Astrocyte (in vitro differentiated cells and primary cell): ENCODE measurements around the gene ZDHHC14.

Experiments
- EZH2 ChIP-seq: IDR thresholded peaks from 2 replicates; pipeline ENCODE4 v1.6.1; 2012; ENCODE audit warnings: mild to moderate bottlenecking, low read length, inconsistent platforms; ENCODE audit not compliant: insufficient read depth
- TF ChIP-seq, protein P1 (sequence below): IDR thresholded peaks from 2 replicates; pipeline ENCODE4 v1.5.1; 2011; ENCODE audit warnings: low read depth, mild to moderate bottlenecking, inconsistent platforms, low read length, moderate library complexity; ENCODE audit not compliant: insufficient read depth

- TF ChIP-seq, protein P1, sequence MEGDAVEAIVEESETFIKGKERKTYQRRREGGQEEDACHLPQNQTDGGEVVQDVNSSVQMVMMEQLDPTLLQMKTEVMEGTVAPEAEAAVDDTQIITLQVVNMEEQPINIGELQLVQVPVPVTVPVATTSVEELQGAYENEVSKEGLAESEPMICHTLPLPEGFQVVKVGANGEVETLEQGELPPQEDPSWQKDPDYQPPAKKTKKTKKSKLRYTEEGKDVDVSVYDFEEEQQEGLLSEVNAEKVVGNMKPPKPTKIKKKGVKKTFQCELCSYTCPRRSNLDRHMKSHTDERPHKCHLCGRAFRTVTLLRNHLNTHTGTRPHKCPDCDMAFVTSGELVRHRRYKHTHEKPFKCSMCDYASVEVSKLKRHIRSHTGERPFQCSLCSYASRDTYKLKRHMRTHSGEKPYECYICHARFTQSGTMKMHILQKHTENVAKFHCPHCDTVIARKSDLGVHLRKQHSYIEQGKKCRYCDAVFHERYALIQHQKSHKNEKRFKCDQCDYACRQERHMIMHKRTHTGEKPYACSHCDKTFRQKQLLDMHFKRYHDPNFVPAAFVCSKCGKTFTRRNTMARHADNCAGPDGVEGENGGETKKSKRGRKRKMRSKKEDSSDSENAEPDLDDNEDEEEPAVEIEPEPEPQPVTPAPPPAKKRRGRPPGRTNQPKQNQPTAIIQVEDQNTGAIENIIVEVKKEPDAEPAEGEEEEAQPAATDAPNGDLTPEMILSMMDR: no peak
- no peak for TF ChIP-seq EZH2
Measured at GRCh38 chr6:157476797-157477196, 95.8 kb downstream of the ZDHHC14 start.
